HepG2 (cell line): ENCODE results near the gene ZCCHC9. TPM values are rescaled to one million over a fixed set of nuclear protein-coding genes. Genes with fewer than 3 reads are reported as not detected.
A peak's percentile ranks its signal among the peaks of the same experiment; 100 is the strongest.
"Not testable (repeated sequence)": the region's sequence is repeated elsewhere in the genome, so short reads cannot be mapped to it uniquely, and the experiment has no call there.

Experiments used
- ATAC-seq: fragments of 200-7000 bp; cut with Tn5 transposase; 3 replicates; pipeline ENCODE4 v1.9.1; 2020; ENCODE audit warnings: mild to moderate bottlenecking, moderate library complexity
- BruUV-seq: library from RNA; stranded (reverse); fragments of 400-500 nt; replicated peaks from 2 replicates; lab custom pipeline; 2021; lab: Mats Ljungman, UMichigan
- CTCF ChIA-PET: fragments of 300-600 bp; formaldehyde crosslinking; extraction: SDS; loops from one replicate; lab custom pipeline; 2021; ENCODE audit warnings: low total read pairs, inconsistent platforms, low intra/inter-chr PET ratio; lab: Yijun Ruan, JAX
- POLR2A ChIA-PET: fragments of 350-600 bp; sonication (Branson Sonifier 250); formaldehyde crosslinking; loops from one replicate; lab custom pipeline; 2020; ENCODE audit warnings: antibody characterized with exemption, inconsistent platforms; lab: Yijun Ruan, JAX
- DNase-seq: peaks from one replicate; pipeline ENCODE4 v3.0.0-alpha.2; 2015; ENCODE audit warnings: low spot score
- FAIRE-seq: peaks from 3 replicates; lab custom pipeline; 2011; peaks lifted over from hg19 to GRCh38; lab: Jason Lieb, UNC
- H2AFZ ChIP-seq: one replicate; pipeline ENCODE4 v1.6.1; 2011; ENCODE audit warnings: low read length, inconsistent platforms
- H3K27ac ChIP-seq: fragments of 300-600 bp; 3 replicates; pipeline ENCODE4 v1.8.0; 2011; ENCODE audit warnings: mixed run types, mild to moderate bottlenecking, mixed read lengths, low read length, inconsistent platforms; ENCODE audit not compliant: insufficient read depth; ENCODE audit errors: extremely low read length
- H3K27me3 ChIP-seq, 2 experiments: fragments of 200-600 bp in 1 of 2; 2 replicates in 1 of 2; 3 replicates in 1 of 2; pipeline versions ENCODE4 v1.6.0 to v1.8.0; 2011; ENCODE audit warnings: low read length in 2 of 2, mild to moderate bottlenecking in 2 of 2, moderate library complexity in 2 of 2, inconsistent platforms in 1 of 2; ENCODE audit not compliant: insufficient read depth in 2 of 2, control insufficient read depth in 1 of 2
- H3K36me3 ChIP-seq, 2 experiments: fragments of 200-600 bp in 1 of 2; replicated peaks in 1 of 2; 2 replicates in 1 of 2; 3 replicates in 1 of 2; pipeline versions ENCODE4 v1.5.1 to v1.8.0; 2011; ENCODE audit warnings: low read length in 2 of 2, inconsistent platforms in 1 of 2; ENCODE audit not compliant: insufficient read depth in 2 of 2, control insufficient read depth in 1 of 2
- H3K4me1 ChIP-seq: 2 replicates; pipeline ENCODE4 v1.5.1; 2012; ENCODE audit warnings: low read length, inconsistent platforms; ENCODE audit not compliant: insufficient read depth
- H3K4me2 ChIP-seq: 2 replicates; pipeline ENCODE4 v1.6.0; 2011; ENCODE audit warnings: low read depth, low read length, inconsistent platforms
- H3K4me3 ChIP-seq, 3 experiments: fragments of 200-600 bp in 1 of 3; sonication (generic), shearing (Covaris generic) in 1 of 3; replicated peaks in 1 of 3; 2 replicates each; pipeline ENCODE4 v1.5.1; 2011 to 2016; ENCODE audit warnings: low read length in 3 of 3, inconsistent platforms in 2 of 3, low read depth in 2 of 3, mild to moderate bottlenecking in 2 of 3, control low read depth in 1 of 3, mixed read lengths in 1 of 3; ENCODE audit not compliant: insufficient read depth in 1 of 3
- H3K79me2 ChIP-seq: one replicate; pipeline ENCODE4 v1.6.1; 2011; ENCODE audit warnings: low read length, inconsistent platforms; ENCODE audit not compliant: insufficient read depth
- H3K9ac ChIP-seq: 2 replicates; pipeline ENCODE4 v1.6.0; 2011; ENCODE audit warnings: mild to moderate bottlenecking, low read depth, low read length, inconsistent platforms; ENCODE audit not compliant: insufficient read depth
- H3K9me3 ChIP-seq: 2 replicates; pipeline ENCODE4 v1.5.1; 2012; ENCODE audit warnings: mild to moderate bottlenecking, low read length
- H4K20me1 ChIP-seq: 2 replicates; pipeline ENCODE4 v1.6.0; 2011; ENCODE audit warnings: inconsistent platforms, mild to moderate bottlenecking, low read length, moderate library complexity; ENCODE audit not compliant: insufficient read depth
- MAFF ChIP-seq: IDR thresholded peaks from 2 replicates; pipeline ENCODE4 v1.6.1; 2011; ENCODE audit warnings: low read depth, low read length, improper control_type of control experiment
- NR1H2 ChIP-seq: sonication (generic); formaldehyde crosslinking; IDR thresholded peaks from 2 replicates; pipeline ENCODE4 v1.8.1; 2022; ENCODE audit warnings: low read depth, missing genetic modification reagents, borderline replicate concordance
- POGZ ChIP-seq: sonication (generic); formaldehyde crosslinking; IDR thresholded peaks from 2 replicates; pipeline ENCODE4 v1.4.0; 2020; ENCODE audit warnings: mild to moderate bottlenecking, missing genetic modification reagents
- SMAD9 ChIP-seq: sonication (generic); formaldehyde crosslinking; IDR thresholded peaks from 2 replicates; pipeline ENCODE4 v1.5.1; 2020; ENCODE audit warnings: mild to moderate bottlenecking, missing genetic modification reagents
- SP5 ChIP-seq: IDR thresholded peaks from 2 replicates; pipeline ENCODE4 v1.6.1; 2016; ENCODE audit warnings: low read depth, borderline replicate concordance
- XBP1 ChIP-seq: sonication (generic); formaldehyde crosslinking; IDR thresholded peaks from 2 replicates; pipeline ENCODE4 v1.5.0; 2020; ENCODE audit warnings: missing genetic modification reagents
- ZNF256 ChIP-seq: sonication (generic); formaldehyde crosslinking; conservative IDR thresholded peaks from 2 replicates; pipeline ENCODE4 v1.4.0; 2020; ENCODE audit warnings: missing genetic modification reagents
- ZNF263 ChIP-seq: sonication (generic); formaldehyde crosslinking; IDR thresholded peaks from 2 replicates; pipeline ENCODE4 v1.4.0; 2020; ENCODE audit warnings: missing genetic modification reagents
- ZNF652 ChIP-seq: IDR thresholded peaks from 2 replicates; pipeline ENCODE4 v1.6.1; 2016; ENCODE audit warnings: low read depth, borderline replicate concordance
- ZSCAN12 ChIP-seq: sonication (generic); formaldehyde crosslinking; IDR thresholded peaks from 2 replicates; pipeline ENCODE4 v1.9.0; 2021; ENCODE audit warnings: mild to moderate bottlenecking, missing genetic modification reagents
- ZSCAN29 ChIP-seq: sonication (generic); formaldehyde crosslinking; conservative IDR thresholded peaks from 2 replicates; pipeline ENCODE4 v1.4.0; 2020; ENCODE audit warnings: mild to moderate bottlenecking, missing genetic modification reagents
- WGBS: methylation state at CpG from one replicate; pipeline ENCODE4 v1.1.6; 2017; ENCODE audit warnings: low lambda C conversion rate; 5-methylcytosine and 5-hydroxymethylcytosine counted together
- in situ Hi-C: cut with HindIII; loops from 2 replicates; pipeline ENCODE4 v1.10.0; 2017; ENCODE audit warnings: low pct_unique_long_range_greater_than_20kb; ENCODE audit not compliant: extremely low pct_ligation_motif_present
- intact Hi-C: fragments of 100-400 bp; cut with micrococcal nuclease; formaldehyde crosslinking; loops from one replicate; pipeline ENCODE4 v1.10.0; 2022; ENCODE audit not compliant: unreplicated experiment
- polyA plus RNA-seq, 8 experiments: library from polyadenylated mRNA; depleted of rRNA in 3 of 8; stranded (reverse) in 7 of 8; unstranded in 1 of 8; fragments of >200 nt; fragmentation: Illumina TruSeq in 4 of 8; extraction: Trizol in 4 of 8; gene quantifications; 2 replicates each; pipeline versions ENCODE4 v1.2.1 to v1.2.3, GENCODE V29; 2011 to 2016; ENCODE audit warnings: low read depth in 4 of 8, missing spikeins in 1 of 8, mixed read lengths in 1 of 8; ENCODE audit not compliant: insufficient read depth in 1 of 8
- total RNA-seq, 5 experiments: library from RNA; depleted of rRNA; stranded (reverse); fragments of >200 nt; fragmentation: Illumina TruSeq; extraction: Trizol; gene quantifications; 2 replicates each; pipeline ENCODE4 v1.2.3, GENCODE V29; 2016; ENCODE audit warnings: low read depth in 1 of 5

The ZCCHC9 gene
- total and polyA plus RNA-seq, 2 of the 13 experiments (the other 11 are each of a cell fraction or from before 2014, with no cell fraction given): 28.7 to 52.5 TPM

DNA sequence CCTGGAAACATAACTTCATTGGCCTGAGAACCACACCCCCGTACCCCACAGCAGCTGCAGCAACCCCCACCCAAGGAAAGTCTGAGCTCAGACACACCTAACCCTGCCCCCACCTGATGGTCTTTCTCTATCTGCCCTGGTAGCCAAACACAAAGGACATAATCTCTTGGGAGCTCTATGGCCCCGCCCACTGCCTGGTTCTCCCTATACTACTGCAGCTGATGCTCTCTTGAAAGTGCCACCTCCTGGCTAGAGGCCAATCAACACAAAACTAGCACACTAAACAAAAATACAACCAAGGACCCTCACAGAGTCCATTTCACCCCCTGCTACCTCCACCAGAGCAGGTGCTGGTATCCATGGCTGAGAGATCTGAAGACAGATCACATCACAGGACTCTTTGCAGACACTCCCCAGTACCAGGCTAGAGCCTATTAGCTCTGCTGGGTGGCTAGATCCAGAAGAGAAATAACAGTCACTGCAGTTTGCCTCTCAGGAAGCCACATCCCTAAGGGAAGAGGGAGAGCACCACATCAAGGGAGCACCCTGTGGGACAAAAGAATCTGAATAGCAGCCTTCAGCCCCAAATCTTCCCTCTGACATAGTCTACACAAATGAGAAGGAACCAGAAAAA, 30.9 kb upstream of the ZCCHC9 start:
- FAIRE-seq, in situ Hi-C loops, intact Hi-C loops, H3K36me3 ChIP-seq, H3K4me2 ChIP-seq, H2AFZ ChIP-seq, H3K27me3 ChIP-seq, H3K9me3 ChIP-seq, H3K9ac ChIP-seq, BruUV-seq, CTCF ChIA-PET, H3K4me3 ChIP-seq, H4K20me1 ChIP-seq: not testable (repeated sequence)
- POLR2A ChIA-PET: interaction anchor here (0.6 kb wide), 1 partner anchor 863 kb away, joined by 3 read pairs; no protein-coding TSS in a partner anchor
- peak overlapping the region; percentile 47 for H3K27ac ChIP-seq
- WGBS: 92% methylated on average over 2 of the region's 2 CpGs
- TF ChIP-seq ZNF263 (CRISPR knock-in tag): peak; percentile 86
- TF ChIP-seq POGZ: 0 out of 2 replicates have a peak, but pooled peaks have one; percentile 6
- DNase-seq (peak; percentile 5), ATAC-seq (peak; percentile 65)
- H3K4me1 ChIP-seq: peaks cover 29% of the 10 kb centered on the region
- peaks cover 10% of the 10 kb centered on the region for H3K79me2 ChIP-seq

DNA sequence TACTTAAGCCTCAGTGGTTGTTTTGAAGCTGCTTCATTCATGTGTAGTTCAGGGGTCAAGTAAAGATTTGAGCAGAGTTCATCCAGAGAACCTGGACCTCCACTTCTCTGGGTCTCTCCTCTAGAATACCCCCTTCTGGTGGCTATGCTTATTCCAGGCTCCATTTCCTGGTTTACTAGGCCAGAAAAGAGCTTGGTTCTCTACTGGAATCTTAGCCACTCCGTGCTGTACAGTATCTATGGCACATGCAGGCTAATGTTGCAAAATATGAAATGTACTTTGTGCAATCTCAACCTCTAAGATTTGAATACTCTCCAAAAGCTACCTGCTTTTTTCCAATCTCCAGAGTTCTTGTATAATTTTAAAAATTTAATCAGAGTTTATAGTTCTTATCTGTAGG, 17.4 kb upstream of the ZCCHC9 start:
- DNase-seq: no peak
- H3K79me2 ChIP-seq: peaks cover 1% of the 10 kb centered on the region
- no peaks in the 10 kb centered on the region for H3K9me3 ChIP-seq
- ChIA-PET POLR2A (interaction anchor here (1.0 kb wide), 1 partner anchor 18 kb away, joined by 3 read pairs; the partner anchor contains the start of gene ZCCHC9), CTCF (no interaction called here)
- in situ Hi-C loops (no loop called here), intact Hi-C loops (no loop called here)
- no peak overlapping the region for H3K27ac ChIP-seq
- no peaks in the 10 kb centered on the region for H4K20me1 ChIP-seq
- no peak overlapping the region for H3K4me3 ChIP-seq
- no peaks in the 10 kb centered on the region for H3K27me3 ChIP-seq
- no peak overlapping the region for H3K4me2 ChIP-seq
- no peak overlapping the region for H2AFZ ChIP-seq
- TF ChIP-seq ZSCAN12: no peak
- no peak for TF ChIP-seq NR1H2 (CRISPR knock-in tag)
- no peak for TF ChIP-seq ZSCAN29 (CRISPR knock-in tag)
- TF ChIP-seq ZNF652: no peak
- TF ChIP-seq ZNF256 (CRISPR knock-in tag): no peak
- TF ChIP-seq SP5 (CRISPR knock-in tag): no peak
- TF ChIP-seq MAFF: no peak
- no peak for TF ChIP-seq SMAD9
- TF ChIP-seq XBP1 (CRISPR knock-in tag): no peak
- 100% methylated on average over 1 of the region's 1 CpG for WGBS
- no peaks in the 10 kb centered on the region for H3K36me3 ChIP-seq
- BruUV-seq: no TSS peak
- FAIRE-seq: no peak
- ATAC-seq: peak; percentile 68
- H3K4me1 ChIP-seq: peaks cover 22% of the 10 kb centered on the region
- H3K9ac ChIP-seq: no peak overlapping the region
